SH-SY5Y (cell line): ENCODE data around the gene HDGF.

Source experiments
- GATA2 ChIP-seq: IDR thresholded peaks from 2 replicates; pipeline ENCODE4 v1.6.1; 2011; ENCODE audit warnings: mild to moderate bottlenecking, low read depth, low read length
- GATA3 ChIP-seq: IDR thresholded peaks from 2 replicates; pipeline ENCODE4 v1.6.1; 2011; ENCODE audit warnings: low read depth, mild to moderate bottlenecking, low read length, moderate library complexity

DNA sequence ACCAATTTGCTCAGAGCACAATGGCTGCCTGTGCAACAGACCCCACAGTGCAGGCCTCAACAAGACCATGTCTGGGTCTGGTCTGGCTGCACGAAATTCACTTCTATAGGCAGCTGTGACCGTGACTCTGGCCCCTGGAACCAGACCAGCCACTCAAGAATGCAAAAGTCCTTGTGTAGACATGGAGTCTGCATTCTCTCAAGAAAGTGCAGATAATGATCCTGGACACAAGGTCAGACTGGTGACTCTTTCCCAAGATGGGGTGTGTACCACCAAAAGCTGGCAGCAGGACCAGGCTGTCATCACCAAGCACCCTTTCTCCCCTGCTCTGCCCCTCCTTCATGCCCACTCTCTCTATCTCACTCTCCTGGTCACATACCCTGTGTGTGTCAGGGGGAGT lies 30.3 kb downstream of the HDGF start:
- TF ChIP-seq GATA2 = no peak
- TF ChIP-seq GATA3 = no peak
